Stimulated activated CD4-positive, alpha-beta T cell treated with anti-CD3 and anti-CD28 coated beads, Interleukin-4, amount 100 ng/mL, for 24 hours (primary cell): ENCODE data around the gene GCH1.

ENCODE experiments used
- DNase-seq: peaks from one replicate; pipeline ENCODE4 v3.0.0-alpha.2; 2020

The GCH1 gene

DNA sequence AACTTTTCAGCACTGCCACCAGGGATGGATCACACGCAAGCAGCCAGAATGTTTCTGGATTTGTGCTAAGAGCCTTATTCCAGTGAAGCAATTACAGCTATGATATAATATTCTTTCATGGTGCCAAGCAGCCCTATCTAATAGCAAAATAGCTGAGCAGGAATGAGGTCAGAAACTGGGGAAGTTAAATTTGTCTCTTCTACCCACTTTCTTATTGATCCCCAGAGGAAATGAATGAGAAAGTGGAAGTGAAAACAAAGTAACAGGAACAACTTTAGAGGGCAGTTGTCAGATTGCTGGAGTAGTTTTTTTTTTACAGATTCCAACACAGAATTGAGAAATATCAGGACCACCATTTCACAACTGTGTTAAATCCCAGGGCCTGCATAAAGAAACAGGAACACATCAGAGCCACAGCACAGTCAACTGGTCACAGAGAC, 44.8 kb downstream of the GCH1 start:
- DNase-seq, result no peak

DNA sequence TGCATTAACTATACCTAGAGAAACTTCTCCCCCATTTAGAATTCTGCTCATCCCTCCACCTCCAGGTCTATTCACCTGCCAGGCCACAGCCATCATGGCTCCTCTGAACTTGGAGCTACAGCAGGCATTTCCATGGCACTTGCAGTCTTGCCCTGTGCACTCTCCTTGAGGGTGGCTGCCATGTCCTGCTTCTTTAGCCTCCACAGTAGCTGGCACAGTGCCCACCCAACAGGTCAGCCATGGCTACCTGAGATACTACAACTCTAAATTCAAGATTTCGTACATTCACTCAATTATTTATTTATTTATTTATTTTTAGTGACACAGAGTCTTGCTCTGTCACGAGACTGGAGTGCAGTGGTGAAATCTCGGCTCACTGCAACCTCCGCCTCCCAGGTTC, 46.5 kb downstream of the GCH1 start:
- DNase-seq, result no peak

DNA sequence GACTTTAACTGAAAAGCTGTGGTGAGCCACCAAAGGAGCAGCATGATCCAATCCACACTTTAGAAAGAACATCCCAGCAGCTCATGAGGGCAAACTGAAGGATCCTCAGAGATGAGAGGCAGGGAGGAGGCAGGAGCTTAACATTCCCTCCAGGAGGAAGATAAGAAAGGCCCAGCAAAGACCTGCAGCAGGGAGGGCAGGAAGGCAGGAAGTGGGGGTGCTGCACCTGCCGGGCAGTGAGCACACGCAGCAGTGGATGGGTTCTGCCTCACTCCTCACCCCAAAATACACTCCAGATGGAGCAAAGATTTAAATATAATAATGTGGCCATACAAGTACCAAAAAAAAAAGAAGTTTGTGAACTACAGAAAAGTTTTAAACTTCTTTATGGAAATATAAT, 48.4 kb downstream of the GCH1 start:
- DNase-seq, result no peak

DNA sequence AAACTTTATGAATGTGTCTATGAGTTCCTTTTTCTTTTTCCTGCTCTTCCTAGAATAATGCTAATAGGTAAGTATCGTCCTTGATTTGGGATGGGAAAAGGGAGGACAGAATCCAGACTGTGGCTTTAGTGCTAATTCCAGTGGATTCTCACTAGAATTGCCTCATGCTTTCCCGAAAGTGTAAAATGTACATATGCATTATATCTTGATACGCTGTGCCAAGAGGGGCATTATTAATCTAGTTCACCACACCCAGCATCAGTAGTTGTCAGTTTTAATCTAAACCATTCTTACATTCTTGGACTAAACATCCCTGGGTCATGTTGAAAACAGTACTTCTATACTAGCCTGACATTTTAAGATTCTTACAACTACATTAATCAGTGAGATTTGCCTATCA, 49.3 kb downstream of the GCH1 start:
- no peak for DNase-seq

DNA sequence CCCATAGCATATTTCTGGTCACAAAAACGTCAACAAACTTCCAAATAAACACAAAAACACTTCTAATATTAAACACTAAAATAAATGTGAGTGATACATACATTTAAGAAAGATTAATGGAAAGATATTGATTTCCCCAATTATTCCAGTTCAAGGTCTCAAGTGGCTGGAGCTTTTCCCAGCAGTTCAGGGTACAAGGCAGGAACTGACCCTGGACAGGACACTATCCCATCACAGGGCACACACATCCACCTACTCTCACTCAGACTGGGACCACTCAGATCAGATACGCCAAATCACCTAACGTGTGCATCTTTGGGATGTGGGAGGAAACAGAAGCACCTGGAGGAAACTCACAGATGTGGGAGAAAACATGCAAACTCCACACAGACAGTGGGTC, 50.4 kb downstream of the GCH1 start:
- DNase-seq, result no peak

DNA sequence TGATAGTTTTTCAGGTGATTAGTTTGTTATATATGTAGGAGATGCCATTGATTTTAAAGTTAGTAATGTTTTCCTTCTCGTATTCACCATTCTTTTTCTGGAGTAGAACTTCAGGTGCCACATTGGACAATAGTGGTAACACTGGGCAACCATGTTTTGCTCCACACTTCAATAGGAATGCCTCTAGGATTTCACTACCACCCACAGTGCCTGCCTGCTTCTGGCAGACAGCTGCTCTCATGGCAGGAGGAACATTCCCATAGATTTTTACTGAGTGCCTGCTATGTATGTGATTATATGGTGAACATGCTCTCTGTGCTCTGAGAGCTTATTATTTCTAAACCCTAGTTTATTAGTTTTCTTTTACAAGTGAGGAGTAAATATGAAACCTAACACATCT, 53.7 kb downstream of the GCH1 start:
- DNase-seq, result no peak

DNA sequence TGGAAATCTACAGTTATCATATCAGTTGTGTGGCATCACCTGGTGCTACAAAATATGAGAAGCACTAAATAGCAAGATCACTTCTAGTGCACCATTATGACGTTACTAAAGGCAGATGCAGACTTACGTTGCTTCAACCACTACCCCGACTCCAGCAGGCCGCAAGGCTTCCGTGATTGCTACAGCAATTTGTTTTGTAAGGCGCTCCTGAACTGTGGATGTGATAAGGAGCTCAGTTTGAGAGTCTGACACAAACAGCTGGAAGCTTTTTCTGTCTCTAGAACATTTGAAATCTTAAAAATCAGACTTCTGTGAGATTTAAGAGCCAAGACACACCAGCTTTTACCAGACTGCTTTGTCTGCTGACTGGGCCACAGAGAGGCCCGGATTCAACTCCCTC, 57.0 kb downstream of the GCH1 start:
- DNase-seq, result no peak

DNA sequence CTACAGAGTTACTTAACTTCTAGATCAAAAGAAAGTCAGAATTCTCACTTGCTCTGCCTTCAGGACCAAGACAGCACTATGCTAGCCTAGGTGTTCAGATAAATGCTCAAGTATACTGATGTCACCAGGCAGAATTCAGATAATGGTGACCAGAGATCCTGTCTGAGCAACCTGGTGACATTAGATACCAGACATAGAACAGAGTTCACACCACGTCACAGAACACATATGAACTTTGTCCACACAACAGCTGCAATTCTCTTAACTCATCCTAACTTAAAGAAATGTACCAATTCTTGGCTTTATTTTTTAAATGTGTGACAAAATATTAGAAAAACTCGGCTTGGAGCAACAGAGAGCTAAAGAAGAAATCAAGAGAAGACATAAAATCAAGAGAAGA, 58.1 kb downstream of the GCH1 start:
- no peak for DNase-seq

DNA sequence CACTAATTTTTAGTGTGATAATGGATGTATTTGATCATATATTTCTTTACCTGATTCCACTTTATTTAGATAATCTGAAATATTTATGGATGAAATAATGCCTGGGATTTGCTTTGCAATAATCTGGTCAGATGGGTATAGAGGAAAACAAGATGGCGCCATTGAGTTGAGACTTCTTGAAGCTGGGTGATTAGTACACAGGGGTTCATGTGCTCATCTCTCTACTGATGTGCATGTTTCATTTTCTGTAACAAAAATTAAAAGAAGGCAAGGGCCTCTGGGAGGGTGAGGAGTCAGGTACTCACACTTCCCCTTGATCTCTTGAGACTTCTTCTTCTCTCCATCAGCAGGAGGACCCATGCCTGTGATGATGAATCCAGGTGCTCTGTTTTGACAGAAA, 61.8 kb downstream of the GCH1 start:
- DNase-seq, result no peak

DNA sequence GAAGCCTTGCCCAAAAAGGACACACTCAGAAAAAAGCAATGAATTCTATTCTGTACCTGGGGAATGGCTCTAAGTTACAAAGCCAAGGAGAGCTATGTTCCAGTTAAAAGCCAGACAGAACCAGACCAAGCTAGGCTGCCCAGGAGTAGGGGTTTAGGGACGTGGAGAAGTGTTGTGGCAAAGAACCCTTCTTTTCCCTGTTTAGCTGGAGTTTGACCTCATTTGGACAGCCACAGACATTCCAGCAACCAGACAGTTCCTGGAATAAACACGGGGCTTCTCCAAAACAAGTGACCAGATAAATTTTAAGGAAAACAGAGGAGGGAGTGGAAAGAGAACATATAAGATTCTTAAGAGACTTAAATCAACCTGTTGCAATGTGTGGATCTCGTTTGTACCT, 62.3 kb downstream of the GCH1 start:
- no peak for DNase-seq

DNA sequence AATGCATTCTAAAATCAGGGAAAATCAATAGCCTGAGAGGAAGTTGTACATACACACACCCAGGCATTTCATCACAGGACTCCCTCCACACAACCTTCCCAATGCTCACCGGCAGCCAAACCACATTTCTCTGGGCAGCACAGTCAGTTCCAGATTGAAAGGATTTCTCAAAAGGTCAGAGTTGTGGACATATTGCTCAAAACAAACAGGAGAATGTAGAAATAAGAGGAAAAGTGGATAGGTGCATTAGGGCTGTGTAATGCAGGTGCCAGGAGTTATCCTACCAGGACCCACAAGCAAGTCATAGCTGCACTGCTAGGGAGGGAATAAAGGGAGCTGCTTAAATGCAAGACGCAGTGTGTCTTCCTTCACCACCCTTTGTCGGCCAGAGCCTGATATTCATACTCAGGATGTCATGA, 62.9 kb downstream of the GCH1 start:
- no peak for DNase-seq

DNA sequence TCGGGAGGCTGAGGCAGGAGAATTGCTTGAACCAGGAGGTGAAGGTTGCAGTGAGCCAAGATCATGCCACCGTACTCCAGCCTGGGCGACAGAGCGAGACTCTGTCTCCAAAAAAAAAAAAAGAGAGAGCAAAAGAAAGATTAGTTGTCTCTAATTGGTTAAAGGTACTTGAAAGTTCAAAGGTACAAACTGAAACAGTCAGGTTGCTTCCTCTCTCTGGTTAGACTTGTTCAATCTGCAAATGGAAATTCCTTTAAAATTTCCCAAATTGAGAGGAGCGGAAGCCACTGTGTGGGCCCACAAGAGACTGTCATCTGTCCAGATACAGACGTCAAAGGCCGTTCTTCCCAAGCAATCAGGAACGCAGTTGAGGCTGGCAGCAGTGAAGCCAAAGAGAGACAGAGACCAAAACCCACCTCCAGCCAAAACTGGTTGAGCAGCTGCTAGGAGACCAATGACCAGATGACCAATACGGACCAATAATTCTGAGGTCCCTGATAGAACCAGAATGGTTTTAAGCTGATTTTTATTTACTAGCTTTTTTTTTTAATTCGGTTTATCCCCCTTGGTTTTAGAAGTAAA, 63.6 kb downstream of the GCH1 start:
- no peak for DNase-seq

DNA sequence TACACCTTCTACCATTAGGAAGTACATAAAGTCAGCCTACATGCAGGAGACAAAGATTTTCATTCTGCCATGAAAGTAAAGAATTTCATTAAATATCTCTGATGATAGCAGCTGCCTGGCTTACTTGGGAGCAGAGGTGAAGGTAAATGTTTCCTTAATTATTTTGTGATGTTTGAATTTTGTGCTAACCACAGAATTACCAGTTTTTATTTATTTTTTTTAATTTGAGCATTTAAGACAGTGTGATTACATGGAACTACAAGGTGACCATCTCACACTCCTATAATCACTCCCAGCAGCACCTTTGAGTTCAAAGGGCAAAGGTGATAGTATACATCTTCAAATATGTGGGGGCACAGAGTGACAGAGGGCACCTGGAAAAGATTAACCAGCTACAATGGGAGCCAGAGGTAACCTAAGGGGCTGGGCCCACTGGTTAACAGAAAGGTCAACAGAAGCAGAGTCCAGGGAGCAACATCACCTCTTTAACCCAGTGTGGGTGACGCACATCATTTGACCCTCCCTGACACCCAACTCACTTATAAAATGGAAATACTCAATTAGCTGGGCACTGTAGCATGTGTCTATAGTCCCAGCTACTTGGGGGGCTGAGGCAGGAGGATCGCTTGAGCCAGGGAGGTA, 65.0 kb downstream of the GCH1 start:
- no peak for DNase-seq

DNA sequence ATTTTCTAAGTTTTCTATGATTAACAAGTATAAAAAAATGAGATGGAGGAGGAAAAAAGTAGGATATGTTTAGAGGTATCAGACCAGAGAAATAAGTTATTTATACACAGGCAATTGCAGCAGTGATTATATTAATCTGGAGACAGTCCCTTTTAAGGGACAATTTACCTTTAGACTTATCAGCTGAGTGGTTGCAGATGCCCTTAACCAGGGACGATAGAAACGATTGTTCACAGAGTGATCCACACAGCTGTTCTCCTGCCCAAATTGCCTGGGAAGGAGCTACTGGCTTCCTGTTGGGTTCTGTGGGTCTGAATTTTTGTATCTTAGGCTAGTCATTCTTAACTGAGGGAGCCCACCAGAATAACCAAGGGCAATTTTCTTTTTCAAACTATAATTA, 66.4 kb downstream of the GCH1 start:
- DNase-seq, result no peak

DNA sequence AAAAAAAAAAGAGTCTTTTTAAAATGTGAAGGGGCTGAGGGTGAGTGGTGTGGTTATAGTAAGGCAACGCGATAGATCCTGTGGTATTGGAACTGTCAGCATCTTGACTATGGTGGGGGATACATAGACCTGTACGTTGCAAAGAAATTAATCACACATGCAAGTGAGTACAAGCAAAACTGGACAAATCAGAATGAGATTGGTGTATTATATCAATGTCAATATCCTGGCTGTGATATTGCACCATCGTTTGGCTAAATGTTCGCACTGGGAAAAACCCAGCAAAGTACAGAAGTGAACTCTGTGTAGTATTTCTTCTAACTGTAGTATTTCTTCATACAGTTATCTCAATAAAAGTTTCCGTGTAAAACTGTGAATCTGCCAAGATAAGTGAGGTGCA, 67.9 kb downstream of the GCH1 start:
- no peak for DNase-seq

DNA sequence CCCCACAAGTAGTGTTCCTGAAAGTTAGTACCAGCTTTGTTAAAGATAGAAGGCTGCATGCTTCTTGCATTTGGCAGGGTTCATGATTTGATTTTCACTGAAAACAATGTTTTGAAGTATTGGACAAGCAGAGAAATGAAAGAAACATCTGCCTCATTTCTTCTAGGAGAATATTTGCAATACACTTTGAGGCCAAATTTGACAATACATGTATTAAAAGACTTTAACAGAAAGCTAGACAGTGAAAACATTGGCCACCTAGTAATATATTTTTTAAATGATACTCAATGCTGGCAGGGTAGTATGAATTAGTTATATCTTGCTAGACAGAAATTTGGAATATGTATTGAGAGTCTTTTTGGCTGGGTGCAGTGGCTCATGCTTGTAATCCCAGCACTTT, 68.5 kb downstream of the GCH1 start:
- DNase-seq, result no peak

DNA sequence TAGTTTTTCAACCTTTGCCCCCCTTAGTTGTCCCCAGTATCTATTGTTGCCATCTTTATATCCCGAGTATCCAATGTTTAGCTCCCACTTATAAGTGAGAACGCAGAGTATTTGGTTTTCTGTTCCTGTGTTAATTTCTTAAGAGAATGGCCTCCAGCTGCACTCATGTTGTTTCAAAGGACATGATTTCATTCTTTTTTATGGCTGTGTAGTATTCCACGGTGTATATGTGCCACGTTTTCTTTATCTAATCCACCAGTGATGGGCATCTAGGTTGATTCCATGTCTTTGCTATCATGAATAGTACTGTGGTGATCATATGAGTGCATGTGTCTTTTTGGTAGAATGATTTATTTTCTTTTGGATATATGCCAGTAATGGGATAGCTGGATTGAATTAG, 72.0 kb downstream of the GCH1 start:
- no peak for DNase-seq

DNA sequence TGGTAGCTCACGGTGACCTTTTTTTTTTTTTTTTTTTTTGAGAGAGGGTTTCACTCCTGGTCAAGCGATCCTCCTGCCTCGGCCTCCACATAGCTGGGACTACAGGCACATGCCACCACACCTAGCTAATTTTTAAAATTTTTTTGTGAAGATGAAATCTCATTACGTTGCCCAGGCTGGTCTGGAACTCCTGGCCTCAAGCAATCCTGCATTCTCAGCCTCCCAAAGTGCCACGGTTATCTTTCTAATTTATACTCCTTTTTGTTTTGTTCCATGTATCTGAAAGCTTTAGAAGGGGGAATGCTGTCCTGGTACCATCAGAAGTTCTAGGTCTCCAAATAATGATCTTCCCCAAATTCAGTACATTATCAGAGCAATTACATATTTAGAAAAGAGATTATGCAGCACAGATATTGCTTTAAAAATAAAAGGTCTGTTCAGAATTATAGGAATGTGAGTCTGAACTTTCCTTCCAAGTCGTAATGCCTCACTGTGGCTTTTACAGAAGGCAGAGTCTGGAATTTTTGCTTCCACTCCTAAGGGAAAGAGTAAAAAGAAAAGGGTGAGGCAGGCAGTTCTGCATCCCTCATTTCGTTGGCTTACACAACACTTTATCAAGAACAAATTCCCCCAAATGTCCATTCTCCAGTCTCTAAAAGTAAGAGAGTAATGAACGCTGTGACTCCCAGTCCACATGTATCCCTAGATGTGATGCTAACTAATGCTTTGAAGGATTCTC, 73.0 kb downstream of the GCH1 start:
- no peak for DNase-seq

DNA sequence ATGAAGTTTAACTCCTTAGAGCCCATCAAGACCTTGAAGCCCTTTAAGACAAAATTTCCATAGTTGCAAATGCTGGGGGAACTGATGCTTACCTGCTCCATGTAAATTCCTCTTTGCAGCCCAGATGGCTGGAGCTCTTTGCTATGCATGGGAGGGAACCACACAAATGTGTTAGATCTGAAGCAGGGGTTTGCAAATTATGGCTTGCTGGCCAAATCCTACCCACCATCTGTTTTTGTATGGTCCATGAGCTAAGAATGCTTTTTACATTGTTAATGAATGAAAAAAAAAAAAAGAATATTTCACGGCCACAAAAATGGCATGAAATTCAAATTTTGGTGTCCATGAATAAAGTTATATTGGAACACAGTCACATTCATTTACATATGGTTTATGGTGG, 74.6 kb downstream of the GCH1 start:
- no peak for DNase-seq

DNA sequence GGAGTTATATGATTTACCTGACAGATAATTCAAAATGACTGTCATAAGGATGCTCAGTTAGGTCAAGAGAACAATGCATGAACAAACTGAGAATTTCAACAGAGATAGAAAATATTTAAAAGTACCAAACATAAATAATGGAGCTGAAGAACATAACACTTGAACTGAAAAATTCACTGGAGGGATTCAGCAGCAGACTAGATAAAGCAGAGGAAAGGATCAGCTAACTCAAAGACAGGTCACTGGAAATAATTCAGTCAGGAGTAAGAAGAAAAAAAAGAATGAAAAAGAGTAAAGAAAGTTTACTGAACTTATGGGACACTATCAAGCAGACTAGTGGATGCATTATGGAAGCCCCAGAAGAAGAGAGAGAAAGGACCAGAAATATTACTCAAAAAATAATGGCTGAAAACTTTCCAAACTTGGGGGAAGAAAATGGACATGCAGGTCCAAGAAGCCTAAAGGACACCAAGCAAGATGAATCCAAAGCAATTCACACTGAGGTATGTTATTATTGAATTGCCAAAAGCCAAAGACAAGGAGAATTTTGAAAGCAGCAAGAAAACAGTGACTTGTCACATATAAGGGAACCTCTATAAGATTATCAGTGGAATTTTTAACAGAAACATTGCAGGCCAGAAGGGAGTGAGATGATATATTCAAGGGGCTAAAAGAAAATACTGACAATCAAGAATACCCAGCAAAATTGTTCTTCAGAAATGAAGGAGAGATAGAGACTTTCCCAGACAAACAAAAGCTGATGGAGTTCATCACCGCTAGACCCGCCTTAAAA, 78.7 kb downstream of the GCH1 start:
- DNase-seq, result no peak

DNA sequence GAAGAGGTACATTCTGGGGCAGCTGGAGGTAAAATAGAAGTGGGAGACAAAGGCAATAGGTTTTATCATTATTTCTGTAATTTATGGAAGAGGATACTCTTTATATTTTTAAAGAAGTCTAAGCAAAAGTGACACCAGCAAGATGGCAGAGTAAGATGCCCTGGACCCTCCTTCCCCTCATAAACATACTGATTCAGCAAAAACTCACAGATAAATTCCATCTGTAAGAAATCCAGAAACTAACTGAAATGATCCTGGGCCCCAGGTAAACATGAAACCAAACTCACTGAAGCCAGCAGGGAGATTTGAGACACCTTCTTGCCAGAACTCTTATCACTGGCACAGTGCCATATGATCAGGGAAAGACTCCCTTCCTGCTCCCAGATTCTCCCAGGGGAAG, 79.9 kb downstream of the GCH1 start:
- no peak for DNase-seq

DNA sequence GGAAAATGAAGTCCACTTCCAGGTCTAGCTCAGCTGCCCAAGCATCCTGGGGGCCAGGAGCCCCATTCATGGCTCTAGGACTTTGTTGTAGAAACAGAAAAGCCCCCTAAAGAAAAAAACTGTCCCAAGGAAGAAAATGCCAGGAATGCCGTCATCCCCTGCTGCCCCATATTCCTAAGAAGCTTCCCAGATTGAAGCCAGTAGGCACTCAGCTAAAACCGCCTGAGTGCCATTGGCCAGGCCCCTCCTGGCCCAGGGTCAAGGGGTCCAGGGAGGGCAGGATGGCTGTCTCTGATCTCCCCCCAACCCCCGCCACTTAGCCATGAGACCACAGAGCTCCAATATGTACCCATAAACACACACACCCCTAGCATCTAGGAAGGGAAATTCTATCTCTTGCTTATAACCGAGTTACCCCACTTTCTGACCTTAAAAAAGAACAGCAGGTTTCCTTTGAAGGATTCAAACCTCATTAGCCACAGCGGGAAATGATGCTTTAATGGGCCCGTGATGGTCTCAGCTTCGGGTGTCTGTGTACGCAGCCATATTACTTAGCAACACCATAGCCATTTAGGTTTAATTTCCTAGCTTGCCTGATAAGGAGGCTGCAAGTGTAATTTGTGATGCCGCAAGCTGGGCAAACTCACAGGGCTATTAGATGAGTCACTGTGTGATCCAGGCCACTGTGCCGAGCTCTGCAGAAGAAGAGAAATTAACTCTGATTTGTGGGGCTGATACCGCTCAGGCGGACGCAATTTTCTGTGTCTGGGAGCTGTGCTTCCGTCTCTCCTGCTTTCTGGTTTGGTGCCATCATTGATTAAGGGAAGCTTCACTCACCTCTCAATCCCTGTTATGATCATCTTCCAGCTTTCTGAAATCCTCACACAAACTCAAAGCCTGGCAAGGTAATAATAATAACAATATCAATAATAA, 84.2 kb downstream of the GCH1 start:
- DNase-seq, result no peak

DNA sequence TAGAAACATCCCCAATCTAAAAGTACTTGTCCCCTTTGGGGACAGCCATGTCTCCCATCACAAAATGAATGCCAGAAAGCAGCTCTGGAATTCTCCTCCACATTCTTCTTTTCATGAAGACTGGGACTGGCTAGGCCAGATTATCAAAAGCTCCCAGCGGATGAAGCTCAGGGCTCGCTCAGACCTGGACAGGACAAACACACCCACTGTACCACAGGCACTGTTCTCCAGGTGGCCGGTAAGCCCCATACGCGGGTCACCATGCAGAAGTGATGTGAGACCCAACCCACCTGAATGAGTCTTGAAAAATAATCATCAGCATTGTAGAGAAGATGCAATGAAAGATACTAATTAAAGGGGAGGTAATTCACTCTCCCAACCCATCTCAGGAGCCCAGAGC, 85.1 kb downstream of the GCH1 start:
- no peak for DNase-seq
